NT2/D1 (cell line): Measurements from ENCODE around the gene LIN28B.

Source experiments
- DNase-seq: peaks from one replicate; pipeline ENCODE4 v3.0.0-alpha.2; 2011; ENCODE audit warnings: low read depth, low spot score
- H3K27me3 ChIP-seq: 2 replicates; pipeline ENCODE4 v1.6.0; 2011; ENCODE audit warnings: mild to moderate bottlenecking; ENCODE audit not compliant: insufficient read length, insufficient read depth
- H3K36me3 ChIP-seq: 2 replicates; pipeline ENCODE4 v1.6.1; 2011; ENCODE audit warnings: mild to moderate bottlenecking, low read length, mixed read lengths; ENCODE audit not compliant: insufficient read depth, insufficient read length
- H3K4me1 ChIP-seq: 2 replicates; pipeline ENCODE4 v1.5.1; 2011; ENCODE audit not compliant: insufficient read depth, insufficient read length
- H3K4me3 ChIP-seq: 2 replicates; pipeline ENCODE4 v1.5.1; 2011; ENCODE audit warnings: low read depth; ENCODE audit not compliant: insufficient read length
- H3K9ac ChIP-seq: 2 replicates; pipeline ENCODE4 v1.6.0; 2011; ENCODE audit warnings: low read depth; ENCODE audit not compliant: insufficient read length
- H3K9me3 ChIP-seq: 2 replicates; pipeline ENCODE4 v1.5.1; 2011; ENCODE audit warnings: mild to moderate bottlenecking, low read length; ENCODE audit not compliant: insufficient read depth
- SUZ12 ChIP-seq: IDR thresholded peaks from 2 replicates; pipeline ENCODE4 v1.6.1; 2011; ENCODE audit not compliant: insufficient read length, insufficient read depth; ENCODE audit errors: extremely low read depth
- YY1 ChIP-seq: IDR thresholded peaks from 2 replicates; pipeline ENCODE4 v1.6.1; 2011; ENCODE audit not compliant: insufficient read length, insufficient read depth
- ZNF274 ChIP-seq: IDR thresholded peaks from 2 replicates; pipeline ENCODE4 v1.6.1; 2011; ENCODE audit warnings: mild to moderate bottlenecking, low read depth, low read length

LIN28B gene

DNA sequence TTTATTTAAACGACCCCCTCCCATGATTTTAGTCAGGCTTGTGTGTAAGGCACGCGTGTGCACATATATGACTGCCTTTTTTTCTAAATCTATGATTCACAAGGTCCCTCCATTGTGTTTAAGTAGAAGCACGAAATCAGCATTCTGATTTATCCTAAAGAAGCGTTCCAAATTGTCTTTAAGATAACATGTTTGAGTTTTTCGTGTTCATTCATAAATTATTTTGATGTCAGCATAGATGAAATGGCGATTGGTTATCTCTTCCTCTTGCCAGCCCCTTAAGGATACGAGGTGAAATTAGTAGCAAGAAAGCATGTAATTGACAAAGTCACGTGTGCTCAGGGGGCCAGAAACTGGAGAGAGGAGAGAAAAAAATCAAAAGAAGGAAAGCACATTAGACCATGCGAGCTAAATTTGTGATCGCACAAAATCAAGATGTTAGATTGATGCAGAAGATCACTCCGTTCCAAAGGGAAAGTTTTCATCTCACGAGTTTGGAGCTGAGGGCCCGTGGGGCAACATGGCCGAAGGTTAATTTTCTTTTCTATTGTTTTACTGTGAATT is at the start of gene LIN28B:
LIN28B (plus strand) TSS at position 377 of the 564 bp plus-strand sequence; CDS start at position 521, 144 bp downstream.
- Histone ChIP-seq H3K4me3 (peak within 1 kb of the TSS; percentile 67), H3K9ac (peak within 1 kb of the TSS; percentile 71), H3K27me3 (no peaks in the 10 kb centered on the region), H3K4me1 (no peaks in the 10 kb centered on the region), H3K9me3 (no peaks in the 10 kb centered on the region), H3K36me3 (peaks cover 2% of the 10 kb centered on the region)
- no peak for TF ChIP-seq ZNF274
- TF ChIP-seq SUZ12: no peak
- TF ChIP-seq YY1: no peak
- no peak for DNase-seq

GRCh38 chr6:104908031-104908887 is 48.6 kb upstream of the LIN28B start:
- DNase-seq: no peak
- Histone ChIP-seq H3K27me3 (no peaks in the 10 kb centered on the region), H3K4me3 (no peak overlapping the region), H3K36me3 (no peaks in the 10 kb centered on the region), H3K9ac (no peak overlapping the region), H3K4me1 (no peaks in the 10 kb centered on the region), H3K9me3 (no peaks in the 10 kb centered on the region)
- TF ChIP-seq ZNF274 (no peak), YY1 (no peak), SUZ12 (no peak)

DNA sequence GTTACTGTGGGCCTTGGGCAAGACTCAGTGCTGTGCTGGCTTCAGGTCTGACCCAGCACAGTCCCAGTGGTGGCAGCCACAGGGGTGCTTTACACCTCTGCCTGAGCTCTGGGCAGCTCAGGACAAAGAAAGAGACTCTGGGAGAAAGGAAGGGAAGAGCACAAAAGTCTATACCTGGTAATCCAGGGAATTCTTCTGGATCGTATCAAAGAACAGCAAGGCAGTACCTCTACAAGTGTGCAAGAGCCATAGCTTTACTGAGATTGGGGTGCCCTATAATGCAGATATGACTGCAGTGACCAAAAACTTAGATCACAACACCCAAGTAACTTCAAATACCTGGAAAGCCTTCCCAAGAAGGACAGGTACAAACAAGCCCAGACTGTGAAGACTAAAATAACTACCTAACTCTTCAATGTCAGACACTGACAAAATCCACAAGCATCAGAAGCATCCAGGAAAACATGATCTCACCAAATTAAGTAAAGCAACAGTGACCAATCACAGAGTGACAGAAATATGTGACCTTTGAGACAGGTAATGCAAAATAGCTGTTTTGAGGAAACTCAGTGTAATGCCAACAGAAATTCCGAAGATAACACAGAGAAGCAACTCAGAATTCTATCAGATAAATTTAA is 47.9 kb upstream of the LIN28B start:
- H3K4me1 ChIP-seq: no peaks in the 10 kb centered on the region
- H3K9ac ChIP-seq: no peak overlapping the region
- no peaks in the 10 kb centered on the region for H3K27me3 ChIP-seq
- TF ChIP-seq ZNF274 (no peak), SUZ12 (no peak), YY1 (no peak)
- H3K4me3 ChIP-seq: no peak overlapping the region
- no peaks in the 10 kb centered on the region for H3K9me3 ChIP-seq
- no peaks in the 10 kb centered on the region for H3K36me3 ChIP-seq
- DNase-seq: no peak

DNA sequence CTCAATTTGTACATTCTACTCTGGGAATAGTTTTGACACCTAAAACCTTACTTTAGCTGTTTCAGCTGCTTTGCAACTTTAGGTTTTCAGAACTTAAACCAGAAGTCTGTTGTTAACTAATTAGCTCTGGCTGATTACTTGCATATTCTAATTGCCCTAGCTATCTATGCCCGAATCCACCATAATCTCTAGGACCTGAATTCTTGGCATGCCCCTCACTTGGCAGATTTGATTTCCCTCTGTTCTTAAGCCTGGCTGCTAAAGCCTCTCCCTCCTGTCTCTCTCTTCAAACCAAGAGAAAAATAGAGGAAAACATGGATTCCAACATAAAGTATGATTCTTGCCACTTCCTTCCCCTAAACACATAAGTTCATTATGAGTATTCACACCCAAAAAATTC is 35.0 kb upstream of the LIN28B start:
- TF ChIP-seq SUZ12 (no peak), ZNF274 (no peak), YY1 (no peak)
- H3K36me3 ChIP-seq: no peaks in the 10 kb centered on the region
- no peaks in the 10 kb centered on the region for H3K9me3 ChIP-seq
- no peak overlapping the region for H3K4me3 ChIP-seq
- H3K9ac ChIP-seq: no peak overlapping the region
- H3K4me1 ChIP-seq: no peaks in the 10 kb centered on the region
- H3K27me3 ChIP-seq: no peaks in the 10 kb centered on the region
- DNase-seq: no peak

- no peaks in the 10 kb centered on the region for H3K36me3 ChIP-seq
- no peak overlapping the region for H3K9ac ChIP-seq
- no peaks in the 10 kb centered on the region for H3K4me1 ChIP-seq
- peak; percentile 11 for DNase-seq
- no peak overlapping the region for H3K4me3 ChIP-seq
- H3K9me3 ChIP-seq: no peaks in the 10 kb centered on the region
- TF ChIP-seq ZNF274: no peak
- no peak for TF ChIP-seq SUZ12
- TF ChIP-seq YY1: no peak
- no peaks in the 10 kb centered on the region for H3K27me3 ChIP-seq
Measured at GRCh38 chr6:104928141-104928540, 28.8 kb upstream of the LIN28B start.

DNA sequence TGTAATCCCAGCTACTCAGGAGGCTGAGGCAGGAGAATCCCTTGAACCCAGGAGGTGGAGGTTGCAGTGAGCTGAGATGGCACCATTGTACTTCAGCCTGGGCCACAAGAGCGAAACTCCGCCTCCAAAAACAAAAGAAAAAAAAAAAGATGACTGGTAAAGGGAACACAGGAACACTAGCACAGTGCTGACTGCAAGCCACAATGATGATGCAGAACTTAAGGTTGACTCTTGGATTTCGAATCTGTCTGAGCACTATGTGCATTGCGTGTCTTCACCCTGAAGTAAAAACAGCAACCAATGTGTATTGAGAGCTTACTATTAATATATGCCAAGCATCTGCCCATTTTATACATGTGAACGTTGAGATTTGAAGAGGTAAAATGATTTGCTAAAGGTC is 27.6 kb upstream of the LIN28B start:
- no peak for TF ChIP-seq ZNF274
- TF ChIP-seq YY1: no peak
- no peak for TF ChIP-seq SUZ12
- DNase-seq: no peak
- Histone ChIP-seq H3K9ac (no peak overlapping the region), H3K36me3 (no peaks in the 10 kb centered on the region), H3K9me3 (no peaks in the 10 kb centered on the region), H3K4me1 (no peaks in the 10 kb centered on the region), H3K27me3 (no peaks in the 10 kb centered on the region), H3K4me3 (no peak overlapping the region)

DNA sequence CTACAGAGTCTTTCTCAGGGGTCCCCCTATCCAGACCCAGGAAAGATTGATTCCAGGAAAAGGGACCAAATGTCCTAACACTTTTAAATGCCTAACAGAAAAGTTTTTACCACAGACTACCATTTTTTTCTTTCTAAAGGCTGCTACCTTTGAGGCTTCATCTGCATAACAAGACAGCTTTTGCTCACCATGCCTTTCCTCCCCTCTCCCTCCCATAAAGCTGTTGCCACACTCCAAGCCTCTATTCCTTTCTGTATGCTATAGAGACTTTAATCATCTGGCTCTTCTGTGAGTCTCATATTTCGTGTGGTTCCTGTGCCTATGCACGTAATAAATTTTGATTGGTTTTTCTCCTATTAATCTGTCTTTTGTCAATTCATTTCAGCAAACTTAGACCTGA is 26.0 kb upstream of the LIN28B start:
- Histone ChIP-seq H3K9ac (no peak overlapping the region), H3K9me3 (no peaks in the 10 kb centered on the region), H3K27me3 (no peaks in the 10 kb centered on the region), H3K4me3 (no peak overlapping the region), H3K4me1 (no peaks in the 10 kb centered on the region), H3K36me3 (no peaks in the 10 kb centered on the region)
- no peak for DNase-seq
- TF ChIP-seq YY1 (no peak), ZNF274 (no peak), SUZ12 (no peak)
